ENCODE measurements around the gene GRID1.
"Not testable (repeated sequence)": the region's sequence is repeated elsewhere in the genome, so short reads cannot be mapped to it uniquely, and the experiment has no call there.

Gene GRID1

GRCh38 chr10:86077271-86077670, 289.3 kb downstream of the GRID1 start:
- DNase-seq (ENCODE audit: low read depth in 2 of 2), result no peak
- no peak for TF ChIP-seq CTCF (IDR thresholded peaks at IDR 0.05; ENCODE audit: low read depth, low read length)
- no peak overlapping the region for H3K4me3 ChIP-seq (replicated peaks in 1 of 2; ENCODE audit: low read depth in 2 of 2, low read length in 2 of 2)

- DNase-seq (ENCODE audit: low read depth in 2 of 2), result not testable (repeated sequence)
Observed at GRCh38 chr10:86076497-86076896, 290.1 kb downstream of the GRID1 start.

GRCh38 chr10:86075512-86075911, 291.1 kb downstream of the GRID1 start:
- H3K4me3 ChIP-seq (replicated peaks in 1 of 2; ENCODE audit: low read depth in 2 of 2, low read length in 2 of 2), result no peak overlapping the region
- DNase-seq (ENCODE audit: low read depth in 2 of 2), result no peak
- TF ChIP-seq CTCF (IDR thresholded peaks at IDR 0.05; ENCODE audit: low read depth, low read length), result no peak

More at GRCh38 chr10:86076497-86076896, 290.1 kb downstream of the GRID1 start:
- H3K4me3 ChIP-seq (replicated peaks in 1 of 2; ENCODE audit: low read depth in 2 of 2, low read length in 2 of 2), result not testable (repeated sequence)

- H3K4me3 ChIP-seq (replicated peaks in 1 of 2; ENCODE audit: low read depth in 2 of 2, low read length in 2 of 2), result no peak overlapping the region
- DNase-seq (ENCODE audit: low read depth in 2 of 2), result no peak
- TF ChIP-seq CTCF (IDR thresholded peaks at IDR 0.05; ENCODE audit: low read depth, low read length), result no peak
Observed at GRCh38 chr10:86074294-86074693, 292.3 kb downstream of the GRID1 start.

GRCh38 chr10:86073199-86073977, 293.2 kb downstream of the GRID1 start:
- no peak overlapping the region for H3K4me3 ChIP-seq (replicated peaks in 1 of 2; ENCODE audit: low read depth in 2 of 2, low read length in 2 of 2)
- no peak for TF ChIP-seq CTCF (IDR thresholded peaks at IDR 0.05; ENCODE audit: low read depth, low read length)
- DNase-seq (ENCODE audit: low read depth in 2 of 2), result no peak

GRCh38 chr10:86072413-86072812, 294.2 kb downstream of the GRID1 start:
- no peak for DNase-seq (ENCODE audit: low read depth in 2 of 2)

GRCh38 chr10:86071758-86072157, 294.8 kb downstream of the GRID1 start:
- DNase-seq (ENCODE audit: low read depth in 2 of 2), result no peak
- H3K4me3 ChIP-seq (replicated peaks in 1 of 2; ENCODE audit: low read depth in 2 of 2, low read length in 2 of 2), result no peak overlapping the region
- TF ChIP-seq CTCF (IDR thresholded peaks at IDR 0.05; ENCODE audit: low read depth, low read length), result no peak

More at GRCh38 chr10:86072413-86072812, 294.2 kb downstream of the GRID1 start:
- H3K4me3 ChIP-seq (replicated peaks in 1 of 2; ENCODE audit: low read depth in 2 of 2, low read length in 2 of 2), result no peak overlapping the region
- TF ChIP-seq CTCF (IDR thresholded peaks at IDR 0.05; ENCODE audit: low read depth, low read length), result no peak
